HFFc6 (cell line): Measurements from ENCODE around the gene DYNC1I1. TPM values are rescaled to one million over a fixed set of nuclear protein-coding genes. Genes with fewer than 3 reads are reported as not detected.

ENCODE experiments used
- DNase-seq: peaks from one replicate; pipeline ENCODE4 v3.0.0-alpha.2; 2018
- H3K27ac Mint-ChIP-seq: 2 replicates; pipeline ENCODE4 v1.8.0; 2020; ENCODE audit warnings: mild to moderate bottlenecking, mixed read lengths
- H3K27me3 Mint-ChIP-seq: 2 replicates; pipeline ENCODE4 v1.8.0; 2021; ENCODE audit warnings: mild to moderate bottlenecking, moderate library complexity, mixed read lengths; ENCODE audit not compliant: insufficient read depth
- H3K36me3 Mint-ChIP-seq: 2 replicates; pipeline ENCODE4 v1.8.0; 2021; ENCODE audit warnings: low read depth, mixed read lengths
- H3K4me1 Mint-ChIP-seq: 2 replicates; pipeline ENCODE4 v1.8.0; 2020; ENCODE audit warnings: low read depth, mixed read lengths
- H3K4me3 Mint-ChIP-seq: 2 replicates; pipeline ENCODE4 v1.8.0; 2020; ENCODE audit warnings: mild to moderate bottlenecking, moderate library complexity, mixed read lengths
- H3K9me3 Mint-ChIP-seq: 2 replicates; pipeline ENCODE4 v1.8.0; 2020; ENCODE audit warnings: mild to moderate bottlenecking, mixed read lengths
- total RNA-seq, 6 experiments: library from RNA; stranded (reverse); fragmentation: NEBNext Ultra II Directional; extraction: Animal tissue kit (Norgen Biotek cat#: 25700); gene quantifications; 2 replicates in 1 of 6; 3 replicates in 5 of 6; pipeline ENCODE4 v1.2.3, GENCODE V29; 2021
- TF ChIP-seq, protein P1 (sequence below): fragments of 200-600 bp; sonication (generic); IDR thresholded peaks from 2 replicates; pipeline ENCODE4 v1.5.0; 2021; ENCODE audit warnings: antibody characterized with exemption, mild to moderate bottlenecking

Gene DYNC1I1
- total RNA-seq, 6 experiments from 2014 or later: 0.08 to 0.34 (median 0.14) TPM; not detected in 1

DNA sequence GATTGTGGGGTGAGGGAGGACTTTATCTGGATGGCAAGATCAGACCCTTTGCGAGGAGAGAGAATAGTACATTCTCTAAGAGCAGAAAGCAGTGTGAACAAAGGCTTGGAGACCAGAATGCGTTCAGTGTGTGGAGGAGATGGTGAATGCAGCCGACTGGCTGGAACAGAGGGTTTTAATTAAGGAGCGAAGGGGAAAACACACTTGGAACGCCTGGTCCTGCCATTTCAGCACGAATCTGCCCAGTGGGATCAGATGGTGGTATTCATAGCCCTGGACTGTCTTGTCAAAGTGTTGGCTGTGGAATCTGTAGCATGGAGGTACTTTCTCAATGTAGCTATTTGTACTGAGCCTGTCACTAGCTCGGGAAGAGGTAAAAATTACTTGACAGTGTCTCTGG lies 288.7 kb downstream of the DYNC1I1 start:
- DNase-seq: no peak
- Mint-ChIP-seq H3K27me3 (peaks cover 12% of the 10 kb centered on the region), H3K27ac (no peak overlapping the region), H3K9me3 (peaks cover 4% of the 10 kb centered on the region; the same call in 1 of the 2 replicates), H3K4me3 (no peak overlapping the region), H3K36me3 (no peaks in the 10 kb centered on the region), H3K4me1 (no peaks in the 10 kb centered on the region)
- TF ChIP-seq, protein P1, sequence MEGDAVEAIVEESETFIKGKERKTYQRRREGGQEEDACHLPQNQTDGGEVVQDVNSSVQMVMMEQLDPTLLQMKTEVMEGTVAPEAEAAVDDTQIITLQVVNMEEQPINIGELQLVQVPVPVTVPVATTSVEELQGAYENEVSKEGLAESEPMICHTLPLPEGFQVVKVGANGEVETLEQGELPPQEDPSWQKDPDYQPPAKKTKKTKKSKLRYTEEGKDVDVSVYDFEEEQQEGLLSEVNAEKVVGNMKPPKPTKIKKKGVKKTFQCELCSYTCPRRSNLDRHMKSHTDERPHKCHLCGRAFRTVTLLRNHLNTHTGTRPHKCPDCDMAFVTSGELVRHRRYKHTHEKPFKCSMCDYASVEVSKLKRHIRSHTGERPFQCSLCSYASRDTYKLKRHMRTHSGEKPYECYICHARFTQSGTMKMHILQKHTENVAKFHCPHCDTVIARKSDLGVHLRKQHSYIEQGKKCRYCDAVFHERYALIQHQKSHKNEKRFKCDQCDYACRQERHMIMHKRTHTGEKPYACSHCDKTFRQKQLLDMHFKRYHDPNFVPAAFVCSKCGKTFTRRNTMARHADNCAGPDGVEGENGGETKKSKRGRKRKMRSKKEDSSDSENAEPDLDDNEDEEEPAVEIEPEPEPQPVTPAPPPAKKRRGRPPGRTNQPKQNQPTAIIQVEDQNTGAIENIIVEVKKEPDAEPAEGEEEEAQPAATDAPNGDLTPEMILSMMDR: no peak

DNA sequence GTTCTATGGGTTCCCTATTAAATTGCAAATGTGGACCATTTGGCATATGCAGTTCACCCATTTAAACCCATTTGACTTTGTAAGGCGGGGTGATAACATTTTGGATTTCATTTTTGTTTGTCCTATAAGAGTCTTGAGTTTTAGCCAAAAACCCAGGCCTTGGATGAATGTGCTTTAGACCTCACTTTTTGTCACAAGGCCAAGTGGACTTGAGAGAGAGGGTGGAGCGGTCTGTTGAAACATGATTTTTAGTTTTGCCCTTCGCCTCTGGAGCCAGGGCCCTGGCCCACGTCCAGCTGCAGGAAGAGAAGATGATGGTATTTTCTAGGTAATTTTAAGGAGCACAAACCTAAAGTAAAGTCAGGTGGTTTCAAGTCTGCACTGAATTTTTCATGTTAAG lies 289.5 kb downstream of the DYNC1I1 start:
- H3K36me3 Mint-ChIP-seq: no peaks in the 10 kb centered on the region
- H3K27ac Mint-ChIP-seq: no peak overlapping the region
- no peak overlapping the region for H3K4me3 Mint-ChIP-seq
- TF ChIP-seq, protein P1: no peak
- peaks cover 4% of the 10 kb centered on the region; the same call in 1 of the 2 replicates for H3K9me3 Mint-ChIP-seq
- no peaks in the 10 kb centered on the region for H3K4me1 Mint-ChIP-seq
- no peak for DNase-seq
- peaks cover 12% of the 10 kb centered on the region for H3K27me3 Mint-ChIP-seq

DNA sequence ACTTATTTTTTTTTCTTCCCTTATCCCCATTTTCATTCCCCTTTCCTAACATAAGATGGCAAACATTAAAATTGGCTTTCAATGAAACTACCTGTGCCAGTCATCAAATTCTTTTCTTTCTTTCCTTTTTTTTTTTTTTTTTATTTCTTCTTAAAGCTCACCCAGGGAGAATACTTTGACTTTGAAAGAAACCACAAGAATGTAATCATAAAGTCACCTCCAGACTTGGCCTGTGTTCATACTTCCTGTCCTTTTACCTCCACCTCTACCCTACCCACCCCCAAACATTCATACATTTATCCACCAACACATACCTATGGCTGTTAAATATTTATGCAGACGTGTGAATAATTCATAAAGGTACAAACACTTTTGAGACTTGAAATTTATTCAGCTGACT lies 295.0 kb downstream of the DYNC1I1 start:
- no peak overlapping the region for H3K27ac Mint-ChIP-seq
- TF ChIP-seq, protein P1: no peak
- H3K36me3 Mint-ChIP-seq: no peaks in the 10 kb centered on the region
- H3K4me1 Mint-ChIP-seq: no peaks in the 10 kb centered on the region
- no peak overlapping the region for H3K4me3 Mint-ChIP-seq
- no peak for DNase-seq
- H3K9me3 Mint-ChIP-seq: no peaks in the 10 kb centered on the region
- peaks cover 4% of the 10 kb centered on the region for H3K27me3 Mint-ChIP-seq

DNA sequence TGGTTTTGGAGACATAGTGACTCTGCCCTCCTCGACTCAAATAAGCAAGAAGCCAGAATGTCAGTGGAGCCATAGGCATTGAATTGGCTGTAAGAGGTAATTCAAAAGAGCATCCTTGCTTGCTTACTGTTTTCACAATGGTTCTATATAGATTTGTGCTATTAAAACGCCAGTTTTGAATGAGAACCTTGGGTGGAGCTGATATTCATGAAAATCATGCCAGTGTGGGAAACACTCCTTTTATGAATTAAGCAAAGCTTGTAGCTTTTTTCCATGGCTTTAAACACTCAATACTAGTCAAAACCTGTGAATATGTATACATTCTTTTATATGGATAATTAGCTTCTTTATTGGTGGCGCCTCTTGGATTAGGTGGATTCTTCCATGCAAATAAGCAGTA lies 297.0 kb downstream of the DYNC1I1 start:
- Mint-ChIP-seq H3K4me1 (no peaks in the 10 kb centered on the region), H3K4me3 (no peak overlapping the region), H3K36me3 (no peaks in the 10 kb centered on the region), H3K27me3 (peaks cover 2% of the 10 kb centered on the region), H3K9me3 (no peaks in the 10 kb centered on the region), H3K27ac (no peak overlapping the region)
- TF ChIP-seq, protein P1: no peak
- no peak for DNase-seq

DNA sequence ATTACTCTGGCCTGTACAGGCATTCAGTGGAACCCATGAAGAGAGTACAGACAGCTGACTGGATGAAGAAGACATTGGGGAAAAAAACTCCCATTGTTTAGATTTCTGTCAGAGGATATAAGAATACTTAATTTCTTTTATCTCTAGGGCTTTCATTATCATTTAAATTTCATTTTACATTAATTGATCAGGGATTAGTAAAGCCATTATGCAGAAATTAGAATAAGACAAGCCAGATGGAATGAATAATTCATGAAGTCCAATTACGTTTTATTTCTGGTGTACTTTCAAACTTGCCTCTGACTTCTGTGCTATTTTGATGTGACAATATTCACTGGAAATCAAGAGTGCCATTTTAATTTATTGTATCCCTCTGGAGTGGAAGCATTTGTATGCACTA lies 302.5 kb downstream of the DYNC1I1 start:
- peaks cover 13% of the 10 kb centered on the region; the same call in 1 of the 2 replicates for H3K27me3 Mint-ChIP-seq
- no peaks in the 10 kb centered on the region for H3K9me3 Mint-ChIP-seq
- H3K36me3 Mint-ChIP-seq: no peaks in the 10 kb centered on the region
- no peak for DNase-seq
- H3K4me3 Mint-ChIP-seq: no peak overlapping the region
- TF ChIP-seq, protein P1: no peak
- peaks cover 11% of the 10 kb centered on the region for H3K4me1 Mint-ChIP-seq
- no peak overlapping the region for H3K27ac Mint-ChIP-seq
